OCI-M2 (cell line): ENCODE results near the gene EPAS1.

Source experiments
- DNase-seq: peaks from one replicate; lab custom pipeline; 2025; ENCODE audit not compliant: unreplicated experiment; lab: John Stamatoyannopoulos, UW

EPAS1 gene

GRCh38 chr2:46296840-46297545, at the start of gene EPAS1:
EPAS1 (plus strand) TSS chr2:46297407; CDS start chr2:46297912, 505 bp downstream.
- no peak for DNase-seq

DNA sequence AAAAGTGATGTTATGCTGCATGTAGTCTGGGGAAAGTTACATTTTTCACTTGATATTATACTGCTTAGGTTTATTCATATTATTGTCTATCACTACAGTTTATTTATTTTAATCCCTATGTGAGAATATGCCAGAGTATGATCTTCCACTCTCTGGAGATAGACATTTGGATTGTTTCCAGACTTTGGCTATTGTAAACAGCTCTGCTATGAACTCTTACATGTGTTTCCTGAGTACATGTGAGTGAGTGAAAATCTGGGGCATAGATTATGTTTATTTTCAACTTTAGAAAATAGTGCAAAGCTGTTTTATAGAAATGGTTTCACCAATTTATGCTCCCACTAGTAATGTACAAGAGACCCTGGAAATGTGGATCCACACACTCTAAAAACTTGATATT, 49.0 kb upstream of the EPAS1 start:
- DNase-seq, result no peak

- DNase-seq, result no peak
These were observed 47.6 kb upstream of the EPAS1 start for GRCh38 chr2:46249654-46250053.

DNA sequence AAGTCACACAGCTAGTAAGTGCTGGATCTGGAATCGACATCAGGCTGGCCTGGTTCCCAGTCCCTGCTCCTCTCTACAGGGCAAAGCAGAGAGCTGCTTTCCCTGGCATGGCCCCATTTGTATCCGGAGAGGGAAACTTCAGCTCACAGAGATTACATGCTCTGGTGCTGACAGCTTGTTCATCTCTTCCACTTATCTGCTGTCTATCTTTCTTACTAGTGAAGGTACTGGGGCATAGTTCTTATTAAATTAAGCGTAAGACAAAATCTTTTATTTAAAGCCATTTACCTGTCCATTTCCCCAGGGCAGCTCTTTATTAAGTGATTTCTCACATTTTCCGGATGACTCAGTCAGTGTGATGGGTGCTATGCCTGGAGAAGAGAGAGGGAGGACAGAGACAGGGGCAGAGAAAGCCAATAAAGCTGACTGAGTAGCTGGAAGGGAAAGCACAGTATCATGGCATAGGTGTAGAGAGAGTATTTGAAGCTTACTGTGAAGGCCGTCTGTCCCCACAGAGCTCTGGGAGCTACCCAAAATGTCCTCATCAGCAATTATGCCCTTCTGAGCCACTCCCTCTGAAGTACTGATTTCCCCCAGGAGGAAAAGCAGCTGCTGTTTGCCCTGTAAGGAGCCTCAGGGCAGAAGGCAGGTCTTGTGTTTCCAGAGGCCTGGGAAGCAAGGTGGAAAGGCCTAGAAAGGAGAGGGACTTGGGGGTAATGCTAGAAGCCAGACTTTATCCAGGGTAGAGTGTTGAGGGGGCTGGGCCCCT, 44.1 kb upstream of the EPAS1 start:
- DNase-seq, result no peak

DNA sequence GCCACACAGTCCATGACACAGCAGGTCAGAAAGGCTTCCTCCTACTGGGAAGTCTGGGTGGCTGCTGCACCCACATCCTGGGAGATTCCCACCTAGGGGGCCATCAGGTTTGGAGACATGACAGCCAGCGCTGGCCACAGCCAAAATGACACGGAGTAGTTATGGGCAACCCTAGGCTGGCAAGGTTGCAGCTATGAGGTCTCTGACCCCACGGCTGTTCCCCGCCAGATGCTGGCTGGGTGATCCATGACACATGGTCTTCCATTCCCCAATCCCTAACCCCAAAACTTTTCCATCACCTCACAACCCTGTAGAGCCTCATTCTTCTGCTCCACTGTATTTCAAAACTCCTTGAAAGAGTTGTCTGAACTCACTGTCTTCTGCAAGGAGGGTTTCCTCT, 42.7 kb upstream of the EPAS1 start:
- DNase-seq, result no peak

- no peak for DNase-seq
These were observed 40.6 kb upstream of the EPAS1 start for GRCh38 chr2:46256563-46257142.

DNA sequence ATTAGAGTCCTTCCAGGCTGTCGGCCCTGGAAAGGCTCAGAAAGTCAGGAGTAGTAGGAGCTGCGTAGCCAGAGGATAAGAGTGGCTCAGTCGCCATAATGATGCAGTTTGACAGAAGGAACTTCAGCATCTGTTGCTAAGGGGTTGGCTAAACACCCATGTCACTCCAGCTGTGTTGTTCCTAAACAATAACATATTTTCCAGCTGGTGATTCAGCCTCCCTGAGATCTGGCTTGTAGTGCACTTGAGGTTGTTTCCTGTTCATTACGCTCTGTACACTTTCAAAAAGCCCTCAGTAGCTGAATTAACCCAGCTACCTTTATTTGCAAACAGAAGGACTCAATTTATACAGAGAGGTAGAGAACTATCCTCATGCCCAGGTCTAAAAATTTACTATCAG, 39.7 kb upstream of the EPAS1 start:
- DNase-seq, result no peak

DNA sequence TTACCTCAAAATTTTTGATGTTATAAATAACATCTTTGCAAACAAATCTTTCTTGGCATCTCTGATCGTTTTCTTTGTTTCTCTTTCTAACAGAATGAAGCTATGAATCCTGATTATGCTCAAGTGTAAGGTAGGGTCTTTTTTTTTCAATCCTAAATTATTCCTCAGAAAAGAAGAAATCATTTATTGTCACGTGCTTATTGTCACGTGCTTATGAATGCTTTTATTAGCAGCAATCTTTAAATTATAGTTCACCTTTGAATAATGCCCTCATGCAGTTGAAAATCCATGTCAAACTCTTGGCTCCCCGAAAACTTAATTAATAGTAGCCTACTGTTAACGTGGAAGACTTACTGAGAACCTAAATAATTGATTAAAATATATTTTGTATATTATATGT, 39.2 kb upstream of the EPAS1 start:
- DNase-seq, result no peak

DNA sequence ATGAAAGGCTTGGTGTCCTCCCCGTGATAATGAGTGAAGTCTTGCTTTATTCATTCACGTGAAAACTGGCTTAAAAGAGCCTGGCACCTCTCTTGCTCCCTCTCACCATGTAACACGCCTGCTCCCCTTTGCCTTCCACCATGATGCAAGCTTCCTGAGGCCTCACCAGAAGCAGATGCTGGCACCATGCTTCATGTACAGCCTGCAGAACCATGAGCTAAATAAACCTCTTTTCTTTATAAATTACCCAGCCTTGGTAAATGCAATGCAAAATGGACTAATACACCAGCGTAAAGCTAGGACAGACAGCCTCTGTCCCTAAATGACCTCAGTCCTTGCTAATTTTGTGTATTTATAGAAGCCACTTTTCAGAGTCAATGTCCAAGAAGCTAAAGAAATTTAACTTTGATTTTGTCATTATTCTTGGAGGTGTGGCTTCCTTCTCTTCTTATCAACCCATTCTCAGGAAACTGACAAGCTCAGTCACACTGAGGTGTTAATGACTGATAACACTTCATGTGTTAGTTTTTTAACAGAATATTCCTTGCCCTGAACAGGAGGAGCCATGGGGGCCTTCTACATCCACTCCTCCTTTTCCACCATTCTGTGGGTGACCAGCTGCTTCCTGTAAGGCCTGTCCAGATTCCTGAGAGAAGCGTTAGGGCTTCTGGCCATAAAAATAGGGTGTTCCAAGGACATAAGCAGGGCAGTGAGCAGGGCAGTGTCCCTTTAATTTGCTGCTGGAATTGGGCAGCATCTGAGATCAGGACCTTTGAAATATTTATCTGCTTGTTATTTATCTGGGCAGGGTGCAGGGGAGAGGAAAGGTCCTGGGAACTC, 38.0 kb upstream of the EPAS1 start:
- DNase-seq, result no peak

DNA sequence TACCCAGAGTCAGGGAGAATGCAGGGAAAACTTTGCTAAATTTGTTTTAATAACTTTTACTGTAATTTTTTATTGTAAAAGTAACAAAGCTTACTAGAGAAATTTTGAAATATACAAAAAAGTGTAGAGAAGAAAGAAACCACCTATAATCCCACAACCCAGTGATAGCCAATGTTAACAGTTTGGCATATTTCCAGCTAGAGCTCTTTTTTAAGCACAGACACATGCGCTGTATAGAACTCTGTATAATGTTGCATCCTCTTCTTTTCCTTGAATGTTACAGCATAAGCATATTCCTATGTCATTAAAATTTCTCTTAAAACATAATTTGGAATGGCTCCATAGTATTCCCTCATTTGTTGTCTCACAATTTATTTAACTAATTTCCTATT, 37.4 kb upstream of the EPAS1 start:
- no peak for DNase-seq

GRCh38 chr2:46260305-46260704, 36.9 kb upstream of the EPAS1 start:
- no peak for DNase-seq

- DNase-seq, result no peak
These were observed 34.8 kb upstream of the EPAS1 start for GRCh38 chr2:46262248-46262938.

- no peak for DNase-seq
These were observed 33.9 kb upstream of the EPAS1 start for GRCh38 chr2:46263347-46263746.

GRCh38 chr2:46264447-46264846, 32.8 kb upstream of the EPAS1 start:
- no peak for DNase-seq

DNA sequence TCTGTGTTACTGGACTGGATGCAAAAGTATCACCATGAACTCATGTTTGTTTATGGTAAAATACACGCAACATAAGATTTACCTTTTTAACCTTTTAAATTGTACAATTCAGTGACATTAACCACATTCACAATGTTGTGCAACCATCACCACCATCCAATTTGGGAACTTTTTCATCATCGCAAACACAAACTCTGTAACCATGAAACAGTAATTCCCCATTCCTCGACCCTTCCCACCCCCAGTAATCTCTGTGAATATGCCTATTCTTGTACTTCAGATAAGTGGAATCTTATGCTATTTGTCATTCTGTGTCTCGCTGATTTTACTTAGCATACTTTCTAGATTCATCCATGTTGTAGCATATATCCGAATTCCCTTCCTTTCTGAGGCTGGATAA, 31.1 kb upstream of the EPAS1 start:
- DNase-seq, result no peak

DNA sequence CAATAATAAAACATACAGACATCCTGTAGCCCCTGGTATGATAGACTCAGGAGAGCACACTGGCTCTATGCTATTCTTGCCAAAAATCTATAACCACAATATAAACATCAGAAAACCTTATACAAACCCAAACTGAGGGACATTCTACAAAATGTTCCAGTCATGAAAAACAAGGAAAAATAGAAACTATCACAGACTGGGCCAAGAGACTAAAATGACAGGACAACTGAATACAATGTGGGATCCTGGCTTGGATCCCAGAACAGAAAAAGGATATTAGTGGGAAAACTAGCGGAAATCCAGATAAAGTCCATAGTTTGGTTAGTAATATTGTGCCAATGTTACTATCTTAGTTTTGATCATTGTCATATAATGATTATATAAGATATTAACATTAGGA, 29.6 kb upstream of the EPAS1 start:
- no peak for DNase-seq

DNA sequence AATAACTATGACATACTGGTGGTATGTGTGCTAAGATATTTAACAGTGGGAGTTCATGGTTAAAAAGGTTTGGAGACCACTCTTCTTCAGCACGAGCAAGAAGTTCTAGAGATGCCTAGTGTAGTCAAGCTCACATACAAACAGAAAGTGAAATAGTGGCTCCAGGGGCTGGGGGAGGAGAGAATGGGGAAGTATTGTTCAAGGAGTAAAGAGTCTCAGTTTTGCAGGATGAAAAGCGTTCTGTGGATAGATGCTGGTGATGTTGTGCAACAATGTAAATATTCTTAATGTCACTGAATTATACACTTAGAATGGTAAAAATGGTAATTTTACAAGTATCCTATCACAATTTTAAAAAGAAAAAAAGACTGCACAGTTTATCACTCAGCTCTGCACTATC, 29.0 kb upstream of the EPAS1 start:
- no peak for DNase-seq

GRCh38 chr2:46269001-46269400, 28.2 kb upstream of the EPAS1 start:
- DNase-seq, result no peak

- no peak for DNase-seq
These were observed 27.5 kb upstream of the EPAS1 start for GRCh38 chr2:46269544-46270273.

GRCh38 chr2:46270384-46270783, 26.8 kb upstream of the EPAS1 start:
- DNase-seq, result no peak
